ENCODE results near the gene SHC4.

GRCh38 chr15:48904758-48905157 lies 59.0 kb downstream of the SHC4 start:
- TF ChIP-seq CTCF (IDR thresholded peaks at IDR 0.05; ENCODE audit: poor library complexity, severe bottlenecking) (no peak), REST (IDR thresholded peaks at IDR 0.05; ENCODE audit: borderline replicate concordance) (no peak), POLR2AphosphoS5 (IDR thresholded peaks at IDR 0.05) (no peak), TAF1 (IDR thresholded peaks at IDR 0.05; ENCODE audit: low read depth) (no peak), EP300 (conservative IDR thresholded peaks at IDR 0.05; ENCODE audit: poor library complexity, severe bottlenecking) (no peak), MXI1 (conservative IDR thresholded peaks at IDR 0.05; ENCODE audit: poor library complexity, severe bottlenecking) (no peak), RAD21 (conservative IDR thresholded peaks at IDR 0.05) (no peak)
